GM12873 (cell line): ENCODE results near the gene OSBP2.

Experiments
- TF ChIP-seq, protein P1 (sequence below): IDR thresholded peaks from 2 replicates; pipeline ENCODE4 v1.5.1; 2012; ENCODE audit warnings: low read depth, mild to moderate bottlenecking, moderate library complexity, low read length, control low read depth; ENCODE audit not compliant: insufficient read depth; ENCODE audit errors: missing control alignments

OSBP2 gene

DNA sequence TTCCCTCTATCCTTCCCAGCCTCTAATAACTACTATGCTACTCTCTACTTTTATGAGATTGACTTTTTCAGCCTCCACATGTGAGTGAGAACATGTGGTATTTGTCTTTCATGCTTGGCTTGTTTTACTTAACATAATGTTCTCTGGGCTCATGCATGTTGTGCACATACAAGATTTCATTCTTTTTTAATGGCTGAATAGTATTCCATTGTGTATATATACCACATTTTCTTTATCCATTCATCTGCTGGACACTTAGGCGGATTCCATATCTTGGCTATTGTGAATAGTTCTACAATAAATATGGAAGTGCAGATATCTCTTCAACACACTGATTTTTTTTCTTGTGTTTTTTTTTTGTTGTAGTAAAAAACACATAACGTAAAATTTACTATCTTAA is 19.4 kb downstream of the OSBP2 start:
- TF ChIP-seq, protein P1, sequence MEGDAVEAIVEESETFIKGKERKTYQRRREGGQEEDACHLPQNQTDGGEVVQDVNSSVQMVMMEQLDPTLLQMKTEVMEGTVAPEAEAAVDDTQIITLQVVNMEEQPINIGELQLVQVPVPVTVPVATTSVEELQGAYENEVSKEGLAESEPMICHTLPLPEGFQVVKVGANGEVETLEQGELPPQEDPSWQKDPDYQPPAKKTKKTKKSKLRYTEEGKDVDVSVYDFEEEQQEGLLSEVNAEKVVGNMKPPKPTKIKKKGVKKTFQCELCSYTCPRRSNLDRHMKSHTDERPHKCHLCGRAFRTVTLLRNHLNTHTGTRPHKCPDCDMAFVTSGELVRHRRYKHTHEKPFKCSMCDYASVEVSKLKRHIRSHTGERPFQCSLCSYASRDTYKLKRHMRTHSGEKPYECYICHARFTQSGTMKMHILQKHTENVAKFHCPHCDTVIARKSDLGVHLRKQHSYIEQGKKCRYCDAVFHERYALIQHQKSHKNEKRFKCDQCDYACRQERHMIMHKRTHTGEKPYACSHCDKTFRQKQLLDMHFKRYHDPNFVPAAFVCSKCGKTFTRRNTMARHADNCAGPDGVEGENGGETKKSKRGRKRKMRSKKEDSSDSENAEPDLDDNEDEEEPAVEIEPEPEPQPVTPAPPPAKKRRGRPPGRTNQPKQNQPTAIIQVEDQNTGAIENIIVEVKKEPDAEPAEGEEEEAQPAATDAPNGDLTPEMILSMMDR, result no peak

DNA sequence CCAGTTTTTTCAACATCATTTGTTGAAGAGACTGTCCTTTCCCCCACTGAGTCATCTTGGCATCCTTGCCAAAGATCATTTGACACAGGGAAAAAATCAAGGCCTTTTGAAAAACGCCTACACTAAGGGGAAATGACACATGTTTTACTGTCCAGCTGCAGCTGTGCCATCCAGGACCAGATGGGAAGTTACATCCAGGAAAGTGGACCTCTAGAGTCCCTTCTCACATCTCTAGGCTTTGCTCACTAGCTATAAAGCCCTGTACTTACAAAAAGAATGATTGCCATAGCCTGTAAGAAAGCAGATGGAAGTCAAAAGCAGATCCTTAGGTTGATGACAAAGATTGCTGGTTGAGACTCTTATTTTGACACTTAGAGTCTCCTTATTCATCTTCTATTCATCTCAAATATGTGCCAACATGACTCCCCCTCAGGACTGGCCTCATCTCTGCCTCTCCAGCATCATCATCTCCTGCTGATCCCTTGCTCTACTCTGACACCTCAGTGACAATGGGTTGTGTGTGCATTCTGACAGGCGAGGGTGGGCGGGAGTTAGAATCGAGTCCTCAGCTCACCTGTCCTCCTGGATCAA is 22.8 kb downstream of the OSBP2 start:
- TF ChIP-seq, protein P1, result no peak

DNA sequence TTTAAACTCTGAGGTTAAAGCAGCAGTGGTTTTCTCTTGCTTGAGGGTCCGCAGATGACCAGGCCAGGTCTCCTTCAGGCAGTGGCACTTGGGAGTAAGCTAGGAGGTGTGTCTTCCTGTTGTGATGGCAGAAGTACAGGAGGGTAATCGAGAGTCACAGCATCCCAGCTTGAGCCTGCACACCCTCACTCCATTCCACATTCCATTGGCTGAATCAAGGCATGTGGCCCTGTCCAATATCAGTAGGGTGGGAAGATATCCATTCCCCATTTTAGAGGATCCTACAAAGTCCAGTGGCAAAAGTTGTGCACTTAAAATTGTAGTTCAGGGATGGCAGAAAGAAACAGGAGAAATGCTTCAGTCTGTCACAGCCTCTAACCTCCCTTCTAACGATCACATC is 23.3 kb downstream of the OSBP2 start:
- TF ChIP-seq, protein P1, result no peak

DNA sequence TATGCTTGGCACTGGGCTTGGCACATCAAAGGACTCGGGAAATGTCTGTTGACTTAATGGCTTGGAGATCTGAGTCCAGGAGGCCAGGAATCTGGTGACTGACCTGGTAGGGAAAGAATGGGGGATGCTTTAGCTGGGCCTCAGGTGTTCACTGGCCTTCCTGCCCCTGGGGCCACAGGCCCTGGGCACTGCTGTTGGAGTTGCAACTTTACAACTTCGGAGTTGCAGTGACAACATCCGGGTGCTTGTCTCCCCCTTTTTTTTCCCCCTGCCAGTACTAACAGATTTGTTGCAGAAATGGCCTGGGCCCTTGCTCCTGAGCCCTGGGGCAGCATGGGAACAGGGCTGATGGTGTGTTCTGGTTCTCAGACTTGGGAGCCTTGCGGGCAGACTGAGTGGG is 23.8 kb downstream of the OSBP2 start:
- TF ChIP-seq, protein P1, result no peak

DNA sequence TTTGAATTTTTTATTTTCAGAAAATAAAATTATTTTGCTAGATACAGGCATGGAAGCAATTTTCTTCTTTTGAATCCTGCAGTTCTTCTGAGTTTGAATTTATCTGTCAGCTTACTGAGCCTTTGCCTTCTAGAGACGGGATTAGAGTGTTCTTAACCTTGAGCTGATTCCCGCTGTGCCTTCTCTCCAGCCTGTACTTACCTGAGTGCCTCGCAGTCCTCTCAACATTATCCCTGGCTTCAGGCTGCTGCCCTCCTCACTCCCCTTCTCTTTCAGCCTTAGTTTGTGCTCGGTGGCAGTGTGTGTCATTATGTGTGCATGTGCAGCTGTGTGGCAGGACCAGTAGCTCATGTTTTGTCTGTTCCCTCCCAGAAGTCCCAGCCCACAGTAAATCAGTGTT is 24.3 kb downstream of the OSBP2 start:
- TF ChIP-seq, protein P1, result no peak

DNA sequence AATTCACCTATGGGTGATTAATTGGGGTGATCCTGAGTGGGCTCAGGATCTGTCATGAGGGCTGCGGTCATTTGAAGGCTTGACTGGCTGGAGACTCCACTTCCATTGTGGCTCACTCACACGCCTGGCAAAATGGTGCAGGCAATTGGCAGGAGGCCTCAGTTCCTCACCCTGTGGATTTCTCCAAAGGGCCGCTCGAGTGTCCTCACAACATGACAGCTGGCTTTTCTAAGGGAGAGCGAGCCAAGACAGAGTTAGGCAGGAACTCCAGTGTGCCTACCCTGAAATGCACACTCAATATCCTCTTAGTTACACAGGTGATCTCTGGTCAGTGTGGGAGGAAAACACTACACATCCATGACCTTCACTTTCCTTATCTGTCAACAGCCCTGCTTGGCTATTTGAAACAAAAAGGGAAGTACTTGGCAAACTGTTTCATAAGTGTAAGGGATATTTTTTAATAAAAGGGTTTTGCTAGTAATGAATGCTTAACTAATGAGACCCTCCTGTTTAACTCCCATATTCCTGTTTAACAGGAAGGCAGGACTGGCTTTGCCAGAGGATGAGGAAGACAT is 25.7 kb downstream of the OSBP2 start:
- TF ChIP-seq, protein P1, result no peak

DNA sequence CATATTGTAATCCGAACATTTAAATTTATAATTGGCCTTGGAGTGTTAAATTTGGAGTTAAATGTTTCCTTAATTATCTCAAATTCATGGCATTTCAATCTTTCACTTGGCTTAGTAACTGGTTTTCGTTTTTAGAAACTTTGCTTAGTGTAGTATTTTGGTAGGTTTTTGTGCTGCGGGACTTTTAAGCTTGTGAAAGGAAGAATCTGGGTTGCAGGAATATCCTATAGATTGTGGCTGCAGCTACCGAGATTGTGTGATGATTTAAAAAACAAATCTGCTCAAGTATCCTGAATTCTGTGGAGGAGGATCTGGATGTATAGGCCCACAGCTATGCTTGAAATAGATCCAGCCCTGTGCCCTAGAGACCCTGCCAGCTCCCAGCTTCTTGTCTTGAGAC is 27.1 kb downstream of the OSBP2 start:
- TF ChIP-seq, protein P1, result no peak

DNA sequence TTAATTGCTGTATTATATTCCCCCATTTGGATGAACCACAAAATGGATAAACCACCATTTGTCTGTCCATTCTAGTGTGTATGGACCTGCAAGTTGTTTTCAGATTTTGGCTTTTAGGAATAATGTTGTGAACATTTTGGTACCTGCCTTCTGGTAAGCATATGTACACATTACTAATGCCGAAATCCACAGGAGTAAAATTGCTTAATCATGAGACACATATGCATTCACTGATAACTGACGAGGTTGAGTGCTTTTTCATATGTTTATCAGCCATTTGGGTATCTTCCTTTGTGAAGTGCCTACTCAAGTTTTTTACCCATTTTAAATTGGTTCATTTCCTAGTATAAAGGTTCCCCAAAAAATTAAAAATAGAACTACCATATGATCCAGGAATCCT is 34.2 kb downstream of the OSBP2 start:
- TF ChIP-seq, protein P1, result no peak
